HCT116 (cell line): ENCODE measurements around the gene UQCRQ. TPM values are rescaled to one million over a fixed set of nuclear protein-coding genes. Genes with fewer than 3 reads are reported as not detected.

ENCODE experiments used
- ATAC-seq: fragments of 200-7000 bp; cut with Tn5 transposase; 2 replicates; pipeline ENCODE4 v1.9.1; 2020; ENCODE audit warnings: mild to moderate bottlenecking, moderate library complexity
- BruUV-seq: library from RNA; stranded (reverse); fragments of 400-500 nt; replicated peaks from 2 replicates; lab custom pipeline; 2021; lab: Mats Ljungman, UMichigan
- CTCF ChIA-PET: fragments of 300-600 bp; sonication (Branson Sonifier 250); formaldehyde crosslinking; loops from one replicate; lab custom pipeline; 2021; ENCODE audit warnings: antibody characterized with exemption; lab: Charles Lee
- POLR2A ChIA-PET: fragments of 300-600, 350-600 bp; sonication (Branson Sonifier 250); formaldehyde crosslinking; loops from one replicate; lab custom pipeline; 2021; ENCODE audit warnings: antibody characterized with exemption; lab: Charles Lee
- RAD21 ChIA-PET, 2 experiments: fragments of 300-600 bp; sonication (Branson Sonifier 250); formaldehyde crosslinking; loops; one replicate each; lab custom pipeline; 2023; ENCODE audit warnings: low total read pairs in 2 of 2; ENCODE audit not compliant: uncharacterized antibody in 2 of 2, unreplicated experiment in 2 of 2, low non-redundant PET in 1 of 2; lab: Charles Lee
- DNase-seq: peaks from one replicate; pipeline ENCODE4 v3.0.0-alpha.2; 2010; ENCODE audit warnings: low read depth, low spot score
- H2AFZ ChIP-seq: fragments of 200-600 bp; shearing (Covaris generic), sonication (generic); 2 replicates; pipeline ENCODE4 v1.6.1; 2017; ENCODE audit warnings: low read depth, mixed run types, mixed read lengths, antibody characterized with exemption, low read length; ENCODE audit not compliant: poor library complexity, severe bottlenecking
- H3K27ac ChIP-seq: 2 replicates; pipeline ENCODE4 v1.5.1; 2012; ENCODE audit warnings: low read depth, low read length
- H3K27me3 ChIP-seq: fragments of 200-600 bp; sonication (generic); 2 replicates; pipeline ENCODE4 v1.6.1; 2016; ENCODE audit warnings: mixed run types, low read length, mixed read lengths; ENCODE audit not compliant: insufficient read depth
- H3K36me3 ChIP-seq, 2 experiments: fragments of 200-500 bp in 1 of 2; fragments of 200-600 bp in 1 of 2; sonication (Bioruptor generic) in 1 of 2; sonication (generic) in 1 of 2; 2 replicates each; pipeline versions ENCODE4 v1.5.1 to v1.6.1; 2014 to 2016; ENCODE audit warnings: low read length in 2 of 2, inconsistent platforms in 1 of 2, mixed read lengths in 1 of 2, mixed run types in 1 of 2; ENCODE audit not compliant: insufficient read depth in 2 of 2, control insufficient read depth in 1 of 2
- H3K4me1 ChIP-seq, 2 experiments: fragments of 200-600 bp in 1 of 2; sonication (generic) in 1 of 2; 2 replicates each; pipeline versions ENCODE4 v1.5.1 to v1.6.1; 2012 to 2017; ENCODE audit warnings: low read length in 2 of 2, inconsistent platforms in 1 of 2, mild to moderate bottlenecking in 1 of 2, mixed read lengths in 1 of 2, mixed run types in 1 of 2, moderate library complexity in 1 of 2; ENCODE audit not compliant: insufficient read depth in 2 of 2, control insufficient read depth in 1 of 2
- H3K4me2 ChIP-seq: fragments of 200-600 bp; sonication (generic); 2 replicates; pipeline ENCODE4 v1.6.1; 2017; ENCODE audit warnings: mixed run types, low read length, mixed read lengths
- H3K4me3 ChIP-seq, 2 experiments: fragments of 200-600 bp in 1 of 2; sonication (generic) in 1 of 2; replicated peaks in 1 of 2; 2 replicates each; pipeline ENCODE4 v1.5.1; 2011 to 2016; ENCODE audit warnings: low read length in 2 of 2, control low read depth in 1 of 2, low read depth in 1 of 2, mild to moderate bottlenecking in 1 of 2, mixed read lengths in 1 of 2, mixed run types in 1 of 2
- H3K79me2 ChIP-seq: fragments of 200-600 bp; sonication (generic); 2 replicates; pipeline ENCODE4 v1.6.1; 2017; ENCODE audit warnings: mild to moderate bottlenecking, mixed run types, low read length, moderate library complexity, mixed read lengths; ENCODE audit not compliant: insufficient read depth
- H3K9ac ChIP-seq: fragments of 200-600 bp; sonication (generic); 2 replicates; pipeline ENCODE4 v1.6.1; 2016; ENCODE audit warnings: low read length, mixed read lengths
- H3K9me2 ChIP-seq: fragments of 200-600 bp; sonication (generic), shearing (Covaris generic); 2 replicates; pipeline ENCODE4 v1.6.1; 2017; ENCODE audit warnings: mixed run types, mild to moderate bottlenecking, moderate library complexity; ENCODE audit not compliant: insufficient read depth
- H3K9me3 ChIP-seq, 2 experiments: fragments of 200-500 bp in 1 of 2; fragments of 200-600 bp in 1 of 2; sonication (Bioruptor generic) in 1 of 2; sonication (generic) in 1 of 2; 2 replicates each; pipeline ENCODE4 v1.6.1; 2014 to 2017; ENCODE audit warnings: low read length in 2 of 2, mixed read lengths in 2 of 2, inconsistent platforms in 1 of 2, low read depth in 1 of 2, mild to moderate bottlenecking in 1 of 2, mixed run types in 1 of 2, moderate library complexity in 1 of 2; ENCODE audit not compliant: control insufficient read depth in 1 of 2, insufficient read depth in 1 of 2
- H4K20me1 ChIP-seq: fragments of 200-600 bp; sonication (generic), shearing (Covaris generic); 2 replicates; pipeline ENCODE4 v1.6.1; 2017; ENCODE audit warnings: mixed run types, mild to moderate bottlenecking, moderate library complexity; ENCODE audit not compliant: insufficient read depth
- CEBPB ChIP-seq: IDR thresholded peaks from 2 replicates; pipeline ENCODE4 v1.6.1; 2012; ENCODE audit warnings: low read depth
- CTCF ChIP-seq, 3 experiments: fragments of 200-600 bp in 1 of 3; sonication (generic) in 1 of 3; IDR thresholded peaks in 2 of 3; conservative IDR thresholded peaks in 1 of 3; 2 replicates each; pipeline ENCODE4 v1.5.1; 2012 to 2017; ENCODE audit warnings: low read depth in 2 of 3, low read length in 2 of 3, antibody characterized with exemption in 1 of 3, borderline replicate concordance in 1 of 3, control low read depth in 1 of 3, mild to moderate bottlenecking in 1 of 3, mixed read lengths in 1 of 3, mixed run types in 1 of 3, moderate library complexity in 1 of 3; ENCODE audit not compliant: insufficient read depth in 1 of 3
- ELF1 ChIP-seq: IDR thresholded peaks from 2 replicates; pipeline ENCODE4 v1.6.1; 2012; ENCODE audit warnings: low read depth, borderline replicate concordance
- EZH2 ChIP-seq: fragments of 200-600 bp; sonication (generic); IDR thresholded peaks from 2 replicates; pipeline ENCODE4 v1.6.1; 2017; ENCODE audit warnings: antibody characterized with exemption, mixed run types
- POLR2A ChIP-seq: IDR thresholded peaks from 2 replicates; pipeline ENCODE4 v1.7.0; 2011; ENCODE audit warnings: borderline replicate concordance; ENCODE audit not compliant: insufficient read depth, insufficient read length; ENCODE audit errors: extremely low read depth
- POLR2AphosphoS5 ChIP-seq: IDR thresholded peaks from 2 replicates; pipeline ENCODE4 v1.6.1; 2011; ENCODE audit warnings: mild to moderate bottlenecking, low read depth, low read length, moderate library complexity
- RAD21 ChIP-seq: IDR thresholded peaks from 2 replicates; pipeline ENCODE4 v1.6.1; 2012; ENCODE audit warnings: low read depth, mild to moderate bottlenecking
- SRF ChIP-seq: IDR thresholded peaks from 2 replicates; pipeline ENCODE4 v1.6.1; 2012; ENCODE audit warnings: low read depth
- TCF7L2 ChIP-seq: IDR thresholded peaks from 2 replicates; pipeline ENCODE4 v1.7.0; 2011; ENCODE audit warnings: borderline replicate concordance, inconsistent platforms; ENCODE audit not compliant: insufficient read depth, insufficient read length; ENCODE audit errors: extremely low read depth
- ZBTB33 ChIP-seq: IDR thresholded peaks from 2 replicates; pipeline ENCODE4 v1.6.1; 2011; ENCODE audit warnings: mild to moderate bottlenecking, low read length, moderate library complexity; ENCODE audit not compliant: insufficient replicate concordance; ENCODE audit errors: extremely low read depth
- ZFX ChIP-seq: fragments of 450-650 bp; IDR thresholded peaks from 2 replicates; pipeline ENCODE4 v1.6.1; 2017
- ZNF274 ChIP-seq: fragments of 200-500 bp; sonication (Bioruptor generic); IDR thresholded peaks from 2 replicates; pipeline ENCODE4 v1.6.1; 2014; ENCODE audit warnings: mild to moderate bottlenecking, low read depth, low read length, inconsistent platforms
- intact Hi-C: fragments of 100-400 bp; cut with micrococcal nuclease; formaldehyde crosslinking; loops from 2 replicates; pipeline ENCODE4 v1.10.0; 2022
- total RNA-seq: library from RNA; stranded (reverse); gene quantifications from one replicate; pipeline ENCODE4 v1.2.1, GENCODE V29; 2021; ENCODE audit not compliant: unreplicated experiment
- TF ChIP-seq, protein P1 (sequence below): IDR thresholded peaks from 2 replicates; pipeline ENCODE4 v1.6.1; 2012

The UQCRQ gene
- total RNA-seq, 1 experiment from 2014 or later = 528 TPM

GRCh38 chr5:132840896-132841295 lies 25.5 kb upstream of the UQCRQ start (continued):
- TF ChIP-seq ZBTB33 = no peak
- no peak for TF ChIP-seq POLR2A
- TF ChIP-seq EZH2 = no peak
- no peak for TF ChIP-seq SRF
- TF ChIP-seq RAD21 = no peak

GRCh38 chr5:132841305-132841704 lies 25.1 kb upstream of the UQCRQ start:
- ChIA-PET RAD21 (no interaction called here), POLR2A (no interaction called here), CTCF (no interaction called here)
- Histone ChIP-seq H3K4me3 (no peak overlapping the region), H3K27ac (no peak overlapping the region), H4K20me1 (no peaks in the 10 kb centered on the region), H3K4me2 (no peak overlapping the region), H3K9ac (no peak overlapping the region), H3K79me2 (no peaks in the 10 kb centered on the region), H2AFZ (no peak overlapping the region), H3K4me1 (0 out of 4 replicates have a peak, but pooled peaks cover 0 to 4% of the 10 kb centered on the region in 2 experiments), H3K27me3 (no peaks in the 10 kb centered on the region), H3K36me3 (no peaks in the 10 kb centered on the region), H3K9me3 (no peaks in the 10 kb centered on the region), H3K9me2 (no peaks in the 10 kb centered on the region)
- BruUV-seq = no TSS peak
- intact Hi-C loops = no loop called here
- no peak for TF ChIP-seq CEBPB
- TF ChIP-seq TCF7L2 = no peak
- TF ChIP-seq RAD21 = no peak
- ATAC-seq (no peak), DNase-seq (no peak)

DNA sequence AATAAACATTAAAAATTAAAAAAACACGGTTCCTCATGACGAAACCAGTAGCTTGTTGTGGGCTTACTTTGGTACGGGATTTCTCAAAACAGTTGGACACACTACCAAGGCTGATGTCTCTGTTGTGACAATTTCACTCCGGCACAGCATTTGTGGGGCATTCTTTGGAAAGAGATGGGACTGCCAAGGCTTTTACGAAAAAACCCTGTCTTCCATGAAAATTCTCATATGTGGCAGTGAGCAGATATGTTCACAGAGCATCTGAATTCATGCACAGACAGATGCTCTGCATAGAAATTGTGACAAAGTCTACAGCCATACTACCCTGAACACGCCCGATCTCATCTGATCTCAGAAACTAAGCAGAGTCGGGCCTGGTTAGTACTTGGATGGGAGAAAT lies 18.2 kb upstream of the UQCRQ start:
- ChIA-PET RAD21 (no interaction called here), POLR2A (no interaction called here), CTCF (no interaction called here)
- Histone ChIP-seq H3K4me3 (no peak overlapping the region), H3K4me2 (no peak overlapping the region), H4K20me1 (no peaks in the 10 kb centered on the region), H3K9ac (no peak overlapping the region), H3K79me2 (no peaks in the 10 kb centered on the region), H3K4me1 (no peaks in the 10 kb centered on the region), H2AFZ (no peak overlapping the region), H3K27me3 (no peaks in the 10 kb centered on the region), H3K36me3 (no peaks in the 10 kb centered on the region), H3K27ac (no peak overlapping the region), H3K9me3 (no peaks in the 10 kb centered on the region), H3K9me2 (no peaks in the 10 kb centered on the region)
- TF ChIP-seq EZH2 (no peak), RAD21 (no peak), ZNF274 (no peak), ZBTB33 (no peak), ZFX (no peak), ELF1 (no peak), POLR2AphosphoS5 (no peak), CTCF (IDR thresholded peaks at IDR 0.05 in 2 of 3, conservative IDR thresholded peaks at IDR 0.05 in 1 of 3; ENCODE audit: borderline replicate concordance in 1 of 3, insufficient read depth in 1 of 3, low read depth in 2 of 3, low read length in 2 of 3) (no peak)
- TF ChIP-seq, protein P1, sequence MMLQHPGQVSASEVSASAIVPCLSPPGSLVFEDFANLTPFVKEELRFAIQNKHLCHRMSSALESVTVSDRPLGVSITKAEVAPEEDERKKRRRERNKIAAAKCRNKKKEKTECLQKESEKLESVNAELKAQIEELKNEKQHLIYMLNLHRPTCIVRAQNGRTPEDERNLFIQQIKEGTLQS = no peak
- no TSS peak for BruUV-seq
- ATAC-seq (no peak), DNase-seq (no peak)
- intact Hi-C loops = no loop called here
